CD4-positive, alpha-beta T cell (primary cell): ENCODE measurements around the gene RER1. TPM values are rescaled to one million over a fixed set of nuclear protein-coding genes. Genes with fewer than 3 reads are reported as not detected.

Experiments used
- ATAC-seq: fragments of 200-7000 bp; cut with Tn5 transposase; one replicate; pipeline ENCODE4 v1.10.0; 2022; ENCODE audit warnings: mild to moderate bottlenecking; ENCODE audit not compliant: poor library complexity
- CTCF ChIA-PET: fragments of 350-600 bp; sonication (Branson Sonifier 250); formaldehyde crosslinking; loops from one replicate; lab custom pipeline; 2021; ENCODE audit warnings: antibody characterized with exemption, inconsistent platforms; lab: Charles Lee
- POLR2A ChIA-PET: fragments of 350-600 bp; sonication (Branson Sonifier 250); formaldehyde crosslinking; loops from one replicate; lab custom pipeline; 2021; ENCODE audit warnings: antibody characterized with exemption, inconsistent platforms; lab: Charles Lee
- DNase-seq, 14 experiments: peaks; one replicate each; pipeline ENCODE4 v3.0.0-alpha.2; 2013 to 2020; ENCODE audit warnings: mixed read lengths in 2 of 14
- H3K27ac ChIP-seq, 2 donors: one replicate each; pipeline versions ENCODE4 v1.5.1 to v1.7.0; 2013; ENCODE audit warnings: low read length in 2 of 2, low read depth in 1 of 2, mild to moderate bottlenecking in 1 of 2
- H3K27me3 ChIP-seq, 2 experiments: 1 replicate in 1 of 2; 2 replicates in 1 of 2; pipeline versions ENCODE4 v1.6.1 to v1.7.0; 2013; ENCODE audit warnings: low read length in 2 of 2, control low read depth in 1 of 2, mild to moderate bottlenecking in 1 of 2, moderate library complexity in 1 of 2; ENCODE audit not compliant: insufficient read depth in 2 of 2, control insufficient read depth in 1 of 2
- H3K36me3 ChIP-seq: one replicate; pipeline ENCODE4 v1.6.1; 2013; ENCODE audit warnings: low read length, control low read depth; ENCODE audit not compliant: insufficient read depth
- H3K4me1 ChIP-seq: one replicate; pipeline ENCODE4 v1.6.1; 2013; ENCODE audit warnings: low read length, control low read depth; ENCODE audit not compliant: insufficient read depth
- H3K4me3 ChIP-seq: one replicate; pipeline ENCODE4 v1.5.1; 2013; ENCODE audit warnings: mild to moderate bottlenecking, low read length, moderate library complexity
- H3K9me3 ChIP-seq, 2 experiments: 1 replicate in 1 of 2; 2 replicates in 1 of 2; pipeline versions ENCODE4 v1.6.1 to v1.7.0; 2013; ENCODE audit warnings: low read length in 2 of 2, mild to moderate bottlenecking in 2 of 2, control low read depth in 1 of 2, moderate library complexity in 1 of 2; ENCODE audit not compliant: control insufficient read depth in 1 of 2, insufficient read depth in 1 of 2
- H3K27ac Mint-ChIP-seq: one replicate; pipeline ENCODE4 v1.8.0; 2020; ENCODE audit warnings: mixed read lengths
- H3K27me3 Mint-ChIP-seq: one replicate; pipeline ENCODE4 v1.8.0; 2021; ENCODE audit warnings: mixed read lengths
- H3K36me3 Mint-ChIP-seq: one replicate; pipeline ENCODE4 v1.8.0; 2021; ENCODE audit warnings: low read depth, mixed read lengths
- H3K4me1 Mint-ChIP-seq: one replicate; pipeline ENCODE4 v1.8.0; 2021; ENCODE audit warnings: low read depth, mixed read lengths
- H3K4me3 Mint-ChIP-seq: one replicate; pipeline ENCODE4 v1.8.0; 2020; ENCODE audit warnings: mild to moderate bottlenecking, mixed read lengths
- H3K9me3 Mint-ChIP-seq: one replicate; pipeline ENCODE4 v1.8.0; 2020; ENCODE audit warnings: mixed read lengths
- intact Hi-C, 2 experiments: fragments of 100-400 bp; cut with DNase I in 1 of 2; cut with micrococcal nuclease in 1 of 2; formaldehyde crosslinking; loops; one replicate each; pipeline versions ENCODE4 v1.15.1 to v1.9.0; 2023 to 2025; cut with DNase I, micrococcal nuclease
- total RNA-seq, 174 experiments: library from RNA in 2 of 174; stranded (reverse) in 2 of 174; gene quantifications; one replicate each; pipeline ENCODE4 v1.2.3 and lab custom pipeline; 2021 to 2026
- TF ChIP-seq, protein P1 (sequence below): fragments of 200-600 bp; IDR thresholded peaks from one replicate; pipeline ENCODE4 v1.8.0; 2022; ENCODE audit warnings: antibody characterized with exemption, mild to moderate bottlenecking

The RER1 gene
- total RNA-seq, 2 experiments from 2014 or later = 57.9 to 60.7 TPM

DNA sequence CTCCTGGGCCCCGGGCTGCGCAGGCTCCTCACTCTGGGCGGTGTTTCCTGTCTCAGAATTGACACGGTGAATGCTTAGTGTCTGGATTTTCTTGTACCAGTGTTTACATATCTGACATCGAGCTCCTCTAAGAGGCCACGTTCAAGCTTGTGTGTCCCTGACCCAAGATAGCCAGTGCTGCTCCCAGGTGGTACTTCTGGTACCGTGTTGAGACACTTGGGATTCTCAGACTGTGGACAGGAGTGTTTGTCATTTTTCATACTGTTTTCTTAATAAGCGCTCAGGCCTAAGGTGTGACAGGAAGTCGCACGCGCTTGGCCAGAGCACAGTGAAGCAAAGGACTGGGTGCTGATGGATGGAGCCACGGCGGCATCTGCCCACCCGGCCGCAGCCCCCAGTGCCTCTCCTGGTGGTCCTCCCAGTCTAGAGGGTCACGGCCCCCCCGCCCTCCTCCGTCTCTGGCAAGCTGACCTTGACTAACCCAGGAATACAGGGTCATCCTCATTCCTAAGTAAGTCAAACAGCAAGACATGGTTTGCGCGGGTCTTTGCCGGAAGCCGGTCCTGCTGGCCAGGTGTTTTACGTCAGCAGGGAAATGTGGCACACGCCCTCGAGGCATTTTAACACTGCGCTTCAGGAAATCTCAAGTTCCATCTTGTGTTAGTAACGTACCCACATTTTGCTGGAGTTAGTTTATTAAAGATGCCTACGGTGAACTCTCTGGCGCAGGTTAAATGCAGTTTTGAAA lies 12.7 kb downstream of the RER1 start:
- Mint-ChIP-seq H3K4me1 (peaks cover 2% of the 10 kb centered on the region), H3K9me3 (no peaks in the 10 kb centered on the region), H3K27ac (no peak overlapping the region), H3K36me3 (peaks cover 73% of the 10 kb centered on the region), H3K4me3 (no peak overlapping the region), H3K27me3 (no peaks in the 10 kb centered on the region)
- peaks cover 85% of the 10 kb centered on the region for H3K36me3 ChIP-seq
- DNase-seq (no peak), ATAC-seq (no peak)
- intact Hi-C loops = no loop called here
- H3K4me3 ChIP-seq = no peak overlapping the region
- ChIA-PET CTCF (no interaction called here), POLR2A (no interaction called here)
- no peaks in the 10 kb centered on the region for H3K27me3 ChIP-seq
- TF ChIP-seq, protein P1, sequence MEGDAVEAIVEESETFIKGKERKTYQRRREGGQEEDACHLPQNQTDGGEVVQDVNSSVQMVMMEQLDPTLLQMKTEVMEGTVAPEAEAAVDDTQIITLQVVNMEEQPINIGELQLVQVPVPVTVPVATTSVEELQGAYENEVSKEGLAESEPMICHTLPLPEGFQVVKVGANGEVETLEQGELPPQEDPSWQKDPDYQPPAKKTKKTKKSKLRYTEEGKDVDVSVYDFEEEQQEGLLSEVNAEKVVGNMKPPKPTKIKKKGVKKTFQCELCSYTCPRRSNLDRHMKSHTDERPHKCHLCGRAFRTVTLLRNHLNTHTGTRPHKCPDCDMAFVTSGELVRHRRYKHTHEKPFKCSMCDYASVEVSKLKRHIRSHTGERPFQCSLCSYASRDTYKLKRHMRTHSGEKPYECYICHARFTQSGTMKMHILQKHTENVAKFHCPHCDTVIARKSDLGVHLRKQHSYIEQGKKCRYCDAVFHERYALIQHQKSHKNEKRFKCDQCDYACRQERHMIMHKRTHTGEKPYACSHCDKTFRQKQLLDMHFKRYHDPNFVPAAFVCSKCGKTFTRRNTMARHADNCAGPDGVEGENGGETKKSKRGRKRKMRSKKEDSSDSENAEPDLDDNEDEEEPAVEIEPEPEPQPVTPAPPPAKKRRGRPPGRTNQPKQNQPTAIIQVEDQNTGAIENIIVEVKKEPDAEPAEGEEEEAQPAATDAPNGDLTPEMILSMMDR = no peak
- H3K9me3 ChIP-seq = peaks cover 0 to 8% of the 10 kb centered on the region in 2 experiments
- H3K27ac ChIP-seq = no peak overlapping the region
- H3K4me1 ChIP-seq = peaks cover 6% of the 10 kb centered on the region

DNA sequence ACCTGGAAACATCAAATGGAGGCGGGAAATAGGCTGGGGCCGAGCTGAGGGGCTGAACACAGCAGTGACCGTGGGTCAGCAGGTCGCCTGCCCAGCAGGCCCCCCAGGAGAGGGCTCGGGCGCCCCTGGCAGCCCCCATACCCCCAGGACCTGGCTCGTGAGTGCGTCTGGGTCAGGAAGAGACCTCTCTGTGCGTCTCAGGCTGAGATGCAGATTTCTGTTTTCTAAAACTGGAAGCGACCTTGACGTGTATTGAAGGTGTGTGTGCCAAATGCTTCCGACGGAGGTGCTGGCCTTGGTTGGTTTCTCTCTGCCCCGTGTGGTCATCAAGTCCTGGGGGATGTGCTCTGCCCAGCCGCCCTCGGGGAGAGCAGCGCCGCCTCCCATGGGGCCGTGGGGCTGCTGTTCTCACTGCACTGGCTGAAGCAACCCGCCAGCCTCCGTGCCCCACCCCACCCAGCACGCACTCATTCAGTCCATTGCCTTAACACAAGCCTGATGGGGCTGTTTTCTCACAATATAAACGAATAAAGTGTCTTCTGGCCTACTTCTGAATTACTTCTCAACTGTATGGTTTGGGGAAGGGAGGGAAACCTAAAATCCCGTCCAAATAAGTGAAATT lies 13.4 kb downstream of the RER1 start:
- DNase-seq = no peak
- ChIA-PET POLR2A (interaction anchor here (1.5 kb wide), 1 partner anchor 12 kb away, joined by 3 read pairs; no protein-coding TSS in a partner anchor), CTCF (no interaction called here)
- H3K27me3 ChIP-seq = no peaks in the 10 kb centered on the region
- peaks cover 79% of the 10 kb centered on the region for H3K36me3 ChIP-seq
- ATAC-seq = no peak
- no peak overlapping the region for H3K4me3 Mint-ChIP-seq
- no peak overlapping the region for H3K27ac Mint-ChIP-seq
- H3K4me1 Mint-ChIP-seq = no peaks in the 10 kb centered on the region
- intact Hi-C loops = no loop called here
- peaks cover 0 to 8% of the 10 kb centered on the region in 2 experiments for H3K9me3 ChIP-seq
- no peak overlapping the region for H3K4me3 ChIP-seq
- TF ChIP-seq, protein P1 = no peak
- peaks cover 74% of the 10 kb centered on the region for H3K36me3 Mint-ChIP-seq
- H3K4me1 ChIP-seq = peaks cover 6% of the 10 kb centered on the region
- H3K27me3 Mint-ChIP-seq = no peaks in the 10 kb centered on the region
- H3K9me3 Mint-ChIP-seq = no peaks in the 10 kb centered on the region
- no peak overlapping the region for H3K27ac ChIP-seq

DNA sequence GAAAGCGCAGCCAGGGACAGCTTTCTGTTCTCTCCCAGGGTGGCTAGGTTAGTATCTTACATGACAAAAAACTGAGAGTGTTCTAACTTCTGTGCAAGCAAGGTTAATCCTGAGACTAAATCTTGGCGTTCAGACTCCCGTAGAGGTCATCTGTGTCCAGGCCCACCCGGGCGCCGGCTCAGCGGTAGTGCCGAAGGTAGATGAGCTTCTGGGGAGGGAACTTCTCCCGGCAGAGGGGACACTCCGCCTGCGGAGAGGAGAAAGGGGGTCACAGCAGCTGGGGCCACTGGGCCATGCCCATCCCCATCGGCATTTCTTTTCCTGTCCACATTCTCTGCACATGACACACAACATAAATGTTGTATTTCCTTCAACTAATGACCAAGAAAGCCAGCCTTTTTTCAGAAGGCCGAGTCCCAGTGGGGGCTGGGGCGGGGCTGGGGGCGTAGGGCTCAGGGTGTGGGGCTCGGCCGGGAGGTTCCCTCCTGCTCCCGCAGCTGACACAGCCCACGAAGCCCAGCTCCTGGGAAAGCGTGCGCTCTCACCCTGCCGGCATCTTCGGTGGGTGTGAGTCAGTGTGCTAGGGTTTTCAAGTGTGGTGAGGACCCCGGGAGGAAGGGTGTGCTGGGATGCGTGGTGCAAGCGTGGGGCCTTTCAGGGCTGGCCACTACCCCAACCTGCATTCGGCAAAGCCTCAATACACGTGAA lies 14.1 kb downstream of the RER1 start:
- ChIA-PET CTCF (no interaction called here), POLR2A (interaction anchor here (1.5 to 2.4 kb wide), 2 partner anchors 13 to 14 kb away, joined by 3 to 6 read pairs; partner anchors contain the start of genes MORN1 and RER1)
- no peaks in the 10 kb centered on the region for H3K9me3 Mint-ChIP-seq
- H3K4me1 Mint-ChIP-seq = no peaks in the 10 kb centered on the region
- Histone ChIP-seq H3K27me3 (no peaks in the 10 kb centered on the region), H3K4me1 (peaks cover 6% of the 10 kb centered on the region), H3K27ac (no peak overlapping the region), H3K9me3 (peaks cover 0 to 8% of the 10 kb centered on the region in 2 experiments), H3K36me3 (peaks cover 73% of the 10 kb centered on the region), H3K4me3 (no peak overlapping the region)
- TF ChIP-seq, protein P1 = no peak
- intact Hi-C loops = no loop called here
- no peak for ATAC-seq
- DNase-seq = no peak
- peaks cover 73% of the 10 kb centered on the region for H3K36me3 Mint-ChIP-seq
- H3K27ac Mint-ChIP-seq = no peak overlapping the region
- no peak overlapping the region for H3K4me3 Mint-ChIP-seq
- H3K27me3 Mint-ChIP-seq = no peaks in the 10 kb centered on the region
